ENCODE data around the gene HIRA. TPM values are rescaled to one million over a fixed set of nuclear protein-coding genes. Genes with fewer than 3 reads are reported as not detected.

The HIRA gene
- total RNA-seq, 1 donor, result 19.0 TPM

GRCh38 chr22:19349778-19350475 lies 81.6 kb downstream of the HIRA start:
- TF ChIP-seq CTCF (IDR thresholded peaks at IDR 0.05; ENCODE audit: insufficient read depth, low read depth, low read length), result no peak
- DNase-seq (ENCODE audit: low read depth), result no peak
- H3K4me3 ChIP-seq (ENCODE audit: low read depth, low read length), result no peak overlapping the region

GRCh38 chr22:19346677-19347265 lies 84.8 kb downstream of the HIRA start:
- no peak for DNase-seq (ENCODE audit: low read depth)
- no peak for TF ChIP-seq CTCF (IDR thresholded peaks at IDR 0.05; ENCODE audit: insufficient read depth, low read depth, low read length)
- H3K4me3 ChIP-seq (ENCODE audit: low read depth, low read length), result no peak overlapping the region

GRCh38 chr22:19344420-19344819 lies 87.1 kb downstream of the HIRA start:
- no peak for TF ChIP-seq CTCF (IDR thresholded peaks at IDR 0.05; ENCODE audit: insufficient read depth, low read depth, low read length)
- H3K4me3 ChIP-seq (ENCODE audit: low read depth, low read length), result no peak overlapping the region
- DNase-seq (ENCODE audit: low read depth), result no peak

- no peak overlapping the region for H3K4me3 ChIP-seq (ENCODE audit: low read depth, low read length)
- no peak for TF ChIP-seq CTCF (IDR thresholded peaks at IDR 0.05; ENCODE audit: insufficient read depth, low read depth, low read length)
- DNase-seq (ENCODE audit: low read depth), result no peak
Observed at GRCh38 chr22:19343470-19343869, 88.1 kb downstream of the HIRA start.

- no peak overlapping the region for H3K4me3 ChIP-seq (ENCODE audit: low read depth, low read length)
- TF ChIP-seq CTCF (IDR thresholded peaks at IDR 0.05; ENCODE audit: insufficient read depth, low read depth, low read length), result no peak
- DNase-seq (ENCODE audit: low read depth), result no peak
Observed at GRCh38 chr22:19341500-19341899, 90.0 kb downstream of the HIRA start.

GRCh38 chr22:19337137-19337536 lies 94.4 kb downstream of the HIRA start:
- TF ChIP-seq CTCF (IDR thresholded peaks at IDR 0.05; ENCODE audit: insufficient read depth, low read depth, low read length), result no peak
- H3K4me3 ChIP-seq (ENCODE audit: low read depth, low read length), result no peak overlapping the region
- no peak for DNase-seq (ENCODE audit: low read depth)

All from fibroblast of villous mesenchyme (primary cell).